HS-5 (cell line): ENCODE data around the gene CREBL2.
"Not testable (repeated sequence)": the region's sequence is repeated elsewhere in the genome, so short reads cannot be mapped to it uniquely, and the experiment has no call there.

Experiments
- DNase-seq: peaks from one replicate; pipeline ENCODE4 v3.0.0-alpha.2; 2012; ENCODE audit warnings: low read depth

CREBL2 gene

GRCh38 chr12:12598864-12599263, 12.8 kb upstream of the CREBL2 start:
- no peak for DNase-seq

GRCh38 chr12:12599750-12600643, 11.7 kb upstream of the CREBL2 start:
- DNase-seq, result no peak

GRCh38 chr12:12600659-12601058, 11.0 kb upstream of the CREBL2 start:
- no peak for DNase-seq

- no peak for DNase-seq
These were observed 6.9 kb upstream of the CREBL2 start for GRCh38 chr12:12604740-12605139.

- DNase-seq, result no peak
These were observed 4.7 kb upstream of the CREBL2 start for GRCh38 chr12:12606781-12607589.

GRCh38 chr12:12608557-12608957, 3.1 kb upstream of the CREBL2 start:
- DNase-seq, result no peak

GRCh38 chr12:12609692-12610091, 2.0 kb upstream of the CREBL2 start:
- DNase-seq, result no peak

GRCh38 chr12:12610711-12611110, 965 bp upstream of the CREBL2 start:
- DNase-seq, result no peak

- no peak for DNase-seq
These were observed 682 bp downstream of the CREBL2 start for GRCh38 chr12:12612358-12612757.

GRCh38 chr12:12613344-12613743, 1.7 kb downstream of the CREBL2 start:
- no peak for DNase-seq

GRCh38 chr12:12614342-12614741, 2.7 kb downstream of the CREBL2 start:
- no peak for DNase-seq

- no peak for DNase-seq
These were observed 5.0 kb downstream of the CREBL2 start for GRCh38 chr12:12616512-12617310.

GRCh38 chr12:12618064-12618463, 6.4 kb downstream of the CREBL2 start:
- DNase-seq, result not testable (repeated sequence)

- DNase-seq, result no peak
These were observed 9.1 kb downstream of the CREBL2 start for GRCh38 chr12:12620730-12621315.

GRCh38 chr12:12622418-12622817, 10.7 kb downstream of the CREBL2 start:
- no peak for DNase-seq

GRCh38 chr12:12624498-12624992, 12.9 kb downstream of the CREBL2 start:
- no peak for DNase-seq

- DNase-seq, result no peak
These were observed 14.8 kb downstream of the CREBL2 start for GRCh38 chr12:12626471-12626870.

GRCh38 chr12:12627308-12627827, 15.7 kb downstream of the CREBL2 start:
- DNase-seq, result no peak

- DNase-seq, result peak; percentile 34
These were observed 16.3 kb downstream of the CREBL2 start for GRCh38 chr12:12628013-12628412.

GRCh38 chr12:12630850-12631249, 19.2 kb downstream of the CREBL2 start:
- DNase-seq, result no peak

- DNase-seq, result no peak
These were observed 24.0 kb downstream of the CREBL2 start for GRCh38 chr12:12635651-12636050.
